Measurements from ENCODE around the gene UNC13B. TPM values are rescaled to one million over a fixed set of nuclear protein-coding genes. Genes with fewer than 3 reads are reported as not detected.

UNC13B gene
- total RNA-seq, 1 experiment from 2014 or later: 9.8 TPM

DNA sequence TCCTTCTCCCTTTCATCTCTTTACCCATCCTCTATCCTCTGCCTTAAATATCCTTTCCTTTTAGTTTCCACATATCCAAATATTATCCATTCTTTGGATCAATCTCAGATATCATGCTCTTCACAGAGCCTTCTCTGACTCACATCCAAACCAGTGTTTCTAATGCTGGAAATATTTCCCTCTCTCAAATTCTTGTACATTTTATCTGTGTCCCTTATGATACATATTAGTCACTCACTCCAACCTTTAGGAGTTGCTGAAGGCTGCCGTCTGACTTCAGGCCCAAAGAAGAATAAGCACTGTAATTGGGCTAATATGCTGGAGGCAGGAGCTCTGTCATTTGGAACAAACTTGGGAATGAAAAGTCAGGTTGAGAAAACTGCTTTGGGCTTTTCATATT is 171.7 kb downstream of the UNC13B start:
- Histone ChIP-seq H3K9me2 (replicated peaks; ENCODE audit: low read length) (no peaks in the 10 kb centered on the region), H3K27me3 (ENCODE audit: low read length) (no peaks in the 10 kb centered on the region), H2AFZ (ENCODE audit: low read length) (no peak overlapping the region), H3K9ac (ENCODE audit: low read length) (no peak overlapping the region), H3K27ac (ENCODE audit: low read length) (no peak overlapping the region), H4K20me1 (ENCODE audit: low read length) (no peaks in the 10 kb centered on the region), H3K4me2 (ENCODE audit: low read length) (no peak overlapping the region), H3K4me1 (ENCODE audit: insufficient read depth, low read length) (peaks cover 9% of the 10 kb centered on the region), H3K79me2 (ENCODE audit: low read length) (no peaks in the 10 kb centered on the region), H3K9me3 (ENCODE audit: low read length) (no peaks in the 10 kb centered on the region), H3K4me3 (ENCODE audit: low read length) (no peak overlapping the region), H3K36me3 (ENCODE audit: low read depth, low read length) (no peaks in the 10 kb centered on the region), H3F3A (ENCODE audit: low read length, unreplicated experiment) (no peaks in the 10 kb centered on the region)
- DNase-seq (peak; percentile 67), ATAC-seq (peak; percentile 48)
- intact Hi-C loops (cut with micrococcal nuclease): no loop called here
- ChIA-PET CTCF (no interaction called here), POLR2A (ENCODE audit: unreplicated experiment) (no interaction called here)
- BruUV-seq (replicated peaks): no TSS peak
- TF ChIP-seq EZH2 (IDR thresholded peaks at IDR 0.05; ENCODE audit: low read length, unreplicated experiment): no peak
- no peak for TF ChIP-seq CTCF (conservative IDR thresholded peaks at IDR 0.05; ENCODE audit: low read depth, low read length)
- no peak for TF ChIP-seq EZH2phosphoT487 (IDR thresholded peaks at IDR 0.05; ENCODE audit: borderline replicate concordance, low read length)

- no peaks in the 10 kb centered on the region for H3K9me2 ChIP-seq (replicated peaks; ENCODE audit: low read length)
- H3K4me3 ChIP-seq (ENCODE audit: low read length): no peak overlapping the region
- no peak overlapping the region for H3K9ac ChIP-seq (ENCODE audit: low read length)
- DNase-seq (peak; percentile 25), ATAC-seq (peak; percentile 43; the same call in 1 of the 2 replicates)
- CTCF ChIA-PET: no interaction called here
- H3K27me3 ChIP-seq (ENCODE audit: low read length): no peaks in the 10 kb centered on the region
- no peaks in the 10 kb centered on the region for H3K79me2 ChIP-seq (ENCODE audit: low read length)
- H3K27ac ChIP-seq (ENCODE audit: low read length): no peak overlapping the region
- H2AFZ ChIP-seq (ENCODE audit: low read length): no peak overlapping the region
- H3K9me3 ChIP-seq (ENCODE audit: low read length): no peaks in the 10 kb centered on the region
- POLR2A ChIA-PET (ENCODE audit: unreplicated experiment): no interaction called here
- no peaks in the 10 kb centered on the region for H4K20me1 ChIP-seq (ENCODE audit: low read length)
- intact Hi-C loops (cut with micrococcal nuclease): no loop called here
- no peaks in the 10 kb centered on the region for H3K36me3 ChIP-seq (ENCODE audit: low read depth, low read length)
- TF ChIP-seq EZH2 (IDR thresholded peaks at IDR 0.05; ENCODE audit: low read length, unreplicated experiment) (no peak), CTCF (conservative IDR thresholded peaks at IDR 0.05; ENCODE audit: low read depth, low read length) (no peak), EZH2phosphoT487 (IDR thresholded peaks at IDR 0.05; ENCODE audit: borderline replicate concordance, low read length) (no peak)
- H3F3A ChIP-seq (ENCODE audit: low read length, unreplicated experiment): no peaks in the 10 kb centered on the region
- no TSS peak for BruUV-seq (replicated peaks)
- H3K4me2 ChIP-seq (ENCODE audit: low read length): no peak overlapping the region
- peaks cover 9% of the 10 kb centered on the region for H3K4me1 ChIP-seq (ENCODE audit: insufficient read depth, low read length)
These were observed 173.4 kb downstream of the UNC13B start for GRCh38 chr9:35335164-35335563.

DNA sequence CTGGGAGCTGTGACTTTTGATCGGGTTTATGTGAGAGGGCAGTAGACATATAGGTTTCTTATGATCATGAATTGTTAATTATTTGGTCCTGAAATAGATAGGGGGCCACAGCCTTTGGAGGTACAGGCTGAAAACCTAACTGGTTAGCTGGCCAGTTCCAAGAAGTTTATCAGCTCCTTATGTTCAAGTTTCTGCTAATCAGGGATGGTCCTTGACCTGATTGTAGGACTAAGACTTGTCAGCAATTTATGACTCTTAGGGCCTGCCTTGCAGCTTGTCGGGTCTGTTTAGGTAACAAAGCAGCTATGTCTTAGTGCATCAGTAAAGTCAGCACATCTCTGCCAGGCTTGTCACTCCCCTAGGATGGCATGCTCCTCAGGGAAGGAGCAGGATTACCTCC is 176.3 kb downstream of the UNC13B start:
- BruUV-seq (replicated peaks): no TSS peak
- Histone ChIP-seq H3K9me3 (ENCODE audit: low read length) (no peaks in the 10 kb centered on the region), H3K4me1 (ENCODE audit: insufficient read depth, low read length) (peaks cover 9% of the 10 kb centered on the region), H3K4me3 (ENCODE audit: low read length) (no peak overlapping the region), H3K9ac (ENCODE audit: low read length) (no peak overlapping the region), H3K4me2 (ENCODE audit: low read length) (no peak overlapping the region), H3K27ac (ENCODE audit: low read length) (no peak overlapping the region), H3K27me3 (ENCODE audit: low read length) (no peaks in the 10 kb centered on the region), H3F3A (ENCODE audit: low read length, unreplicated experiment) (no peaks in the 10 kb centered on the region), H3K79me2 (ENCODE audit: low read length) (no peaks in the 10 kb centered on the region), H3K36me3 (ENCODE audit: low read depth, low read length) (no peaks in the 10 kb centered on the region), H4K20me1 (ENCODE audit: low read length) (no peaks in the 10 kb centered on the region), H3K9me2 (replicated peaks; ENCODE audit: low read length) (no peaks in the 10 kb centered on the region), H2AFZ (ENCODE audit: low read length) (no peak overlapping the region)
- intact Hi-C loops (cut with micrococcal nuclease): no loop called here
- TF ChIP-seq EZH2 (IDR thresholded peaks at IDR 0.05; ENCODE audit: low read length, unreplicated experiment) (no peak), EZH2phosphoT487 (IDR thresholded peaks at IDR 0.05; ENCODE audit: borderline replicate concordance, low read length) (no peak), CTCF (conservative IDR thresholded peaks at IDR 0.05; ENCODE audit: low read depth, low read length) (no peak)
- DNase-seq (no peak), ATAC-seq (no peak)
- POLR2A ChIA-PET (ENCODE audit: unreplicated experiment): no interaction called here
- CTCF ChIA-PET: no interaction called here
